HEK293 (cell line): ENCODE results near the gene TRIM7.

Experiments
- GLI4 ChIP-seq: fragments of 450-650 bp; formaldehyde crosslinking; IDR thresholded peaks from 2 replicates; pipeline ENCODE4 v1.5.1; 2016; ENCODE audit warnings: missing biosample characterization, missing genetic modification characterization
- HOXD13 ChIP-seq: sonication (generic); formaldehyde crosslinking; IDR thresholded peaks from 2 replicates; pipeline ENCODE4 v1.8.0; 2022; ENCODE audit warnings: missing genetic modification reagents, borderline replicate concordance
- MYNN ChIP-seq: fragments of 450-650 bp; formaldehyde crosslinking; IDR thresholded peaks from 2 replicates; pipeline ENCODE4 v1.5.1; 2016; ENCODE audit warnings: missing biosample characterization, missing genetic modification characterization, borderline replicate concordance
- PRDM6 ChIP-seq: fragments of 450-650 bp; formaldehyde crosslinking; IDR thresholded peaks from 2 replicates; pipeline ENCODE4 v1.5.1; 2017; ENCODE audit warnings: missing biosample characterization, missing genetic modification characterization
- ZBTB1 ChIP-seq: fragments of 450-650 bp; formaldehyde crosslinking; IDR thresholded peaks from 2 replicates; pipeline ENCODE4 v1.5.1; 2016; ENCODE audit warnings: missing biosample characterization, missing genetic modification characterization
- ZBTB48 ChIP-seq: fragments of 450-650 bp; formaldehyde crosslinking; IDR thresholded peaks from 2 replicates; pipeline ENCODE4 v1.5.1; 2016; ENCODE audit warnings: missing biosample characterization, missing genetic modification characterization
- ZFP69B ChIP-seq: fragments of 450-650 bp; formaldehyde crosslinking; IDR thresholded peaks from 2 replicates; pipeline ENCODE4 v1.5.1; 2016; ENCODE audit warnings: missing biosample characterization, missing genetic modification characterization
- ZNF121 ChIP-seq: fragments of 450-650 bp; formaldehyde crosslinking; IDR thresholded peaks from 2 replicates; pipeline ENCODE4 v1.5.1; 2016; ENCODE audit warnings: missing biosample characterization, missing genetic modification characterization
- ZNF157 ChIP-seq: fragments of 450-650 bp; formaldehyde crosslinking; IDR thresholded peaks from 2 replicates; pipeline ENCODE4 v1.5.1; 2016; ENCODE audit warnings: missing biosample characterization, missing genetic modification characterization
- ZNF19 ChIP-seq: fragments of 450-650 bp; formaldehyde crosslinking; IDR thresholded peaks from 2 replicates; pipeline ENCODE4; 2016; ENCODE audit warnings: missing biosample characterization, missing genetic modification characterization, low read depth
- ZNF211 ChIP-seq: fragments of 450-650 bp; formaldehyde crosslinking; IDR thresholded peaks from 2 replicates; pipeline ENCODE4 v1.5.1; 2016; ENCODE audit warnings: low read depth, missing biosample characterization, missing genetic modification characterization
- ZNF221 ChIP-seq: fragments of 450-650 bp; formaldehyde crosslinking; IDR thresholded peaks from 2 replicates; pipeline ENCODE4 v1.5.1; 2017; ENCODE audit warnings: missing biosample characterization, missing genetic modification characterization, borderline replicate concordance
- ZNF23 ChIP-seq: fragments of 450-650 bp; formaldehyde crosslinking; IDR thresholded peaks from 2 replicates; pipeline ENCODE4 v1.5.1; 2016; ENCODE audit warnings: missing biosample characterization, missing genetic modification characterization, borderline replicate concordance
- ZNF26 ChIP-seq: fragments of 450-650 bp; formaldehyde crosslinking; IDR thresholded peaks from 2 replicates; pipeline ENCODE4 v1.5.1; 2016; ENCODE audit warnings: missing biosample characterization, missing genetic modification characterization
- ZNF366 ChIP-seq: fragments of 450-650 bp; formaldehyde crosslinking; conservative IDR thresholded peaks from 2 replicates; pipeline ENCODE4 v1.5.1; 2016; ENCODE audit warnings: missing biosample characterization, missing genetic modification characterization
- ZNF391 ChIP-seq: fragments of 450-650 bp; formaldehyde crosslinking; IDR thresholded peaks from 2 replicates; pipeline ENCODE4 v1.5.1; 2016; ENCODE audit warnings: low read depth, missing biosample characterization, missing genetic modification characterization, borderline replicate concordance
- ZNF394 ChIP-seq: fragments of 450-650 bp; formaldehyde crosslinking; IDR thresholded peaks from 2 replicates; pipeline ENCODE4 v1.5.1; 2016; ENCODE audit warnings: missing biosample characterization, missing genetic modification characterization, mild to moderate bottlenecking, moderate library complexity, borderline replicate concordance
- ZNF521 ChIP-seq: fragments of 450-650 bp; formaldehyde crosslinking; IDR thresholded peaks from 2 replicates; pipeline ENCODE4 v1.5.1; 2017; ENCODE audit warnings: missing biosample characterization, mild to moderate bottlenecking, missing genetic modification characterization
- ZNF544 ChIP-seq: fragments of 450-650 bp; formaldehyde crosslinking; IDR thresholded peaks from 2 replicates; pipeline ENCODE4 v1.5.0; 2017; ENCODE audit warnings: missing biosample characterization, missing genetic modification characterization
- ZNF558 ChIP-seq: fragments of 450-650 bp; formaldehyde crosslinking; IDR thresholded peaks from 2 replicates; pipeline ENCODE4 v1.5.1; 2016; ENCODE audit warnings: missing biosample characterization, missing genetic modification characterization
- ZNF580 ChIP-seq: fragments of 450-650 bp; formaldehyde crosslinking; IDR thresholded peaks from 2 replicates; pipeline ENCODE4 v1.5.1; 2016; ENCODE audit warnings: missing biosample characterization, missing genetic modification characterization
- ZNF600 ChIP-seq: fragments of 450-650 bp; formaldehyde crosslinking; IDR thresholded peaks from 2 replicates; pipeline ENCODE4 v1.5.1; 2016; ENCODE audit warnings: missing biosample characterization, missing genetic modification characterization
- ZNF704 ChIP-seq: fragments of 450-650 bp; formaldehyde crosslinking; IDR thresholded peaks from 2 replicates; pipeline ENCODE4 v1.5.1; 2016; ENCODE audit warnings: missing biosample characterization, missing genetic modification characterization
- ZNF707 ChIP-seq: fragments of 450-650 bp; formaldehyde crosslinking; IDR thresholded peaks from 2 replicates; pipeline ENCODE4 v1.5.1; 2016; ENCODE audit warnings: missing biosample characterization, missing genetic modification characterization
- ZNF777 ChIP-seq: fragments of 450-650 bp; formaldehyde crosslinking; IDR thresholded peaks from 2 replicates; pipeline ENCODE4 v1.5.1; 2017; ENCODE audit warnings: missing biosample characterization, missing genetic modification characterization, borderline replicate concordance
- ZSCAN18 ChIP-seq: fragments of 450-650 bp; formaldehyde crosslinking; IDR thresholded peaks from 2 replicates; pipeline ENCODE4 v1.5.1; 2016; ENCODE audit warnings: missing biosample characterization, missing genetic modification characterization
- TF ChIP-seq, protein P1 (sequence below): fragments of 450-650 bp; formaldehyde crosslinking; IDR thresholded peaks from 2 replicates; pipeline ENCODE4 v1.5.1; 2017; ENCODE audit warnings: missing biosample characterization, missing genetic modification characterization
- TF ChIP-seq, protein P2 (sequence below): fragments of 450-650 bp; formaldehyde crosslinking; IDR thresholded peaks from 2 replicates; pipeline ENCODE4 v1.5.1; 2016; ENCODE audit warnings: missing biosample characterization, missing genetic modification characterization
- TF ChIP-seq, protein P3 (sequence below): fragments of 450-650 bp; formaldehyde crosslinking; IDR thresholded peaks from 2 replicates; pipeline ENCODE4 v1.5.1; 2017; ENCODE audit warnings: missing biosample characterization, missing genetic modification characterization

The TRIM7 gene

DNA sequence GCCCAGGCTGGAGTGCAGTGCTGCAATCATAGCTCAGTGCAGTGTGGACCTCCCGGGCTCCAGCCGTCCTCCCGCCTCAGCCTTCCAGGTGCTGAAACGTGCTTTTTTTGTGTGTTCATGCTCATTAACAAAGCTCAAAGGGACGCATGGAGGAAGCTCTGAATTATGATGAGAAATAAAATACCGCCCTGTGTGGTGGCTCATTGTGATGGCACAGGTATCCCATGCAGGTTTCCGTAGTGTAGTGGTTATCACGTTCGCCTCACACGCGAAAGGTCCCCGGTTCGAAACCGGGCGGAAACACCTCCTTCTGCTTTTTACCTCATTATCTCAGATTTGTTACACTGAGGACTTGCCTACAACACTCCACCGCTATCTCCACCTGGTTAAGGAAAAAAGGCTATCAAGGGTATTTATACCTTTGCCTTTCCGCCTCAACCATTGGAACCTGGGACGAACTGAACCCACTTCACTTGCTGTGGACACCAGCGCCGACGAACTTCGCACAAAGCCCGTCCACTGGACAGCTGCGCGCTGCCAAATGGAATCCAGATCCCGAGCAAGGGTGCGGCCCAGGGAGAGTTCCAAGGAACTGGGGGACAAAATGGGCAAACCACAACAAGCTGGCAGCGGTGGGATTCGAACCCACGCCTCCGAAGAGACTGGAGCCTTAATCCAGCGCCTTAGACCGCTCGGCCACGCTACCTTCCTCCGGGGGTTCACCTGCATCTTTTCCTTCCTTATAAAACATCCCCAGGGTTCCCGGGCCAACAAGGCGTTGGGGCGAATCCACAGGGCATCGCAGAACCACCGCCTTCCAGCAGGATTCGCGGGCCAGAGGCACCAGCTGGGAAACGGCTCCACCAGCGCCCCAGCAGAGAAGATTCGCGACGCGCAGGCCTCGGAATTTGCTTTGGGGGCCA lies 31.3 kb downstream of the TRIM7 start (continued):
- TF ChIP-seq ZNF26 (tag by site-specific recombination) = no peak
- no peak for TF ChIP-seq ZNF707 (tag by site-specific recombination)
- no peak for TF ChIP-seq ZSCAN18 (tag by site-specific recombination)
- peak; percentile 39; the same call in 1 of the 2 replicates for TF ChIP-seq ZNF777 (tag by site-specific recombination)
- no peak for TF ChIP-seq ZNF704 (tag by site-specific recombination)
- TF ChIP-seq GLI4 = peak; percentile 41
- peak; percentile 74; the same call in 1 of the 2 replicates for TF ChIP-seq ZFP69B
- no peak for TF ChIP-seq HOXD13 (CRISPR knock-in tag)
- TF ChIP-seq, protein P1, sequence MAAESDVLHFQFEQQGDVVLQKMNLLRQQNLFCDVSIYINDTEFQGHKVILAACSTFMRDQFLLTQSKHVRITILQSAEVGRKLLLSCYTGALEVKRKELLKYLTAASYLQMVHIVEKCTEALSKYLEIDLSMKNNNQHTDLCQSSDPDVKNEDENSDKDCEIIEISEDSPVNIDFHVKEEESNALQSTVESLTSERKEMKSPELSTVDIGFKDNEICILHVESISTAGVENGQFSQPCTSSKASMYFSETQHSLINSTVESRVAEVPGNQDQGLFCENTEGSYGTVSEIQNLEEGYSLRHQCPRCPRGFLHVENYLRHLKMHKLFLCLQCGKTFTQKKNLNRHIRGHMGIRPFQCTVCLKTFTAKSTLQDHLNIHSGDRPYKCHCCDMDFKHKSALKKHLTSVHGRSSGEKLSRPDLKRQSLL (tag by site-specific recombination) = peak; percentile 60
- no peak for TF ChIP-seq MYNN (tag by site-specific recombination)
- peak; percentile 100 for TF ChIP-seq ZNF600 (tag by site-specific recombination)
- no peak for TF ChIP-seq ZNF521 (tag by site-specific recombination)
- TF ChIP-seq, protein P2, sequence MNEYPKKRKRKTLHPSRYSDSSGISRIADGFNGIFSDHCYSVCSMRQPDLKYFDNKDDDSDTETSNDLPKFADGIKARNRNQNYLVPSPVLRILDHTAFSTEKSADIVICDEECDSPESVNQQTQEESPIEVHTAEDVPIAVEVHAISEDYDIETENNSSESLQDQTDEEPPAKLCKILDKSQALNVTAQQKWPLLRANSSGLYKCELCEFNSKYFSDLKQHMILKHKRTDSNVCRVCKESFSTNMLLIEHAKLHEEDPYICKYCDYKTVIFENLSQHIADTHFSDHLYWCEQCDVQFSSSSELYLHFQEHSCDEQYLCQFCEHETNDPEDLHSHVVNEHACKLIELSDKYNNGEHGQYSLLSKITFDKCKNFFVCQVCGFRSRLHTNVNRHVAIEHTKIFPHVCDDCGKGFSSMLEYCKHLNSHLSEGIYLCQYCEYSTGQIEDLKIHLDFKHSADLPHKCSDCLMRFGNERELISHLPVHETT (tag by site-specific recombination) = peak; percentile 90
- TF ChIP-seq ZNF23 (tag by site-specific recombination) = no peak
- TF ChIP-seq ZNF19 (tag by site-specific recombination) = no peak
- TF ChIP-seq ZNF394 (tag by site-specific recombination) = peak; percentile 84
- TF ChIP-seq ZNF211 (tag by site-specific recombination) = no peak
- TF ChIP-seq ZNF221 (tag by site-specific recombination) = peak; percentile 29; the same call in 1 of the 2 replicates
- TF ChIP-seq ZNF558 (tag by site-specific recombination) = peak; percentile 86
- TF ChIP-seq ZNF121 = peak; percentile 45
- TF ChIP-seq PRDM6 (tag by site-specific recombination) = 0 out of 2 replicates have a peak, but pooled peaks have one; percentile 51
- peak; percentile 14; the same call in 1 of the 2 replicates for TF ChIP-seq ZNF391 (tag by site-specific recombination)
- TF ChIP-seq, protein P3, sequence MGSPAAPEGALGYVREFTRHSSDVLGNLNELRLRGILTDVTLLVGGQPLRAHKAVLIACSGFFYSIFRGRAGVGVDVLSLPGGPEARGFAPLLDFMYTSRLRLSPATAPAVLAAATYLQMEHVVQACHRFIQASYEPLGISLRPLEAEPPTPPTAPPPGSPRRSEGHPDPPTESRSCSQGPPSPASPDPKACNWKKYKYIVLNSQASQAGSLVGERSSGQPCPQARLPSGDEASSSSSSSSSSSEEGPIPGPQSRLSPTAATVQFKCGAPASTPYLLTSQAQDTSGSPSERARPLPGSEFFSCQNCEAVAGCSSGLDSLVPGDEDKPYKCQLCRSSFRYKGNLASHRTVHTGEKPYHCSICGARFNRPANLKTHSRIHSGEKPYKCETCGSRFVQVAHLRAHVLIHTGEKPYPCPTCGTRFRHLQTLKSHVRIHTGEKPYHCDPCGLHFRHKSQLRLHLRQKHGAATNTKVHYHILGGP (tag by site-specific recombination) = no peak
- TF ChIP-seq ZNF544 (tag by site-specific recombination) = no peak
- TF ChIP-seq ZBTB1 = peak; percentile 44; the same call in 1 of the 2 replicates
- peak; percentile 94 for TF ChIP-seq ZNF580 (tag by site-specific recombination)
- peak; percentile 85 for TF ChIP-seq ZNF366
- no peak for TF ChIP-seq ZNF157 (tag by site-specific recombination)
- TF ChIP-seq ZBTB48 (tag by site-specific recombination) = peak; percentile 80
